Left lung (tissue), 10 donors: ENCODE results near the gene RNF19B. TPM values are rescaled to one million over a fixed set of nuclear protein-coding genes. Genes with fewer than 3 reads are reported as not detected.

ENCODE experiments used
- ATAC-seq: fragments of 200-7000 bp; cut with Tn5 transposase; one replicate; pipeline ENCODE4 v1.9.1; 2020; ENCODE audit warnings: moderate library complexity
- DNase-seq, 4 donors: peaks; one replicate each; pipeline ENCODE4 v3.0.0-alpha.2; 2013 to 2020
- H3K27ac ChIP-seq, 2 donors: fragments of 200-600 bp; sonication (generic) in 1 of 2; one replicate each; pipeline versions ENCODE4 v1.5.0 to v1.8.0; 2020 to 2021
- H3K27me3 ChIP-seq, 2 donors: fragments of 200-600 bp; sonication (generic) in 1 of 2; one replicate each; pipeline versions ENCODE4 v1.5.0 to v1.8.0; 2020 to 2021
- H3K36me3 ChIP-seq, 2 donors: fragments of 200-600 bp; sonication (generic) in 1 of 2; one replicate each; pipeline versions ENCODE4 v1.5.0 to v1.8.0; 2020 to 2021
- H3K4me1 ChIP-seq, 2 donors: fragments of 200-600 bp; one replicate each; pipeline ENCODE4 v1.8.0; 2021
- H3K4me3 ChIP-seq, 2 donors: fragments of 200-600 bp; sonication (generic) in 1 of 2; one replicate each; pipeline versions ENCODE4 v1.5.0 to v1.8.0; 2020 to 2021; ENCODE audit warnings: mild to moderate bottlenecking in 1 of 2
- H3K9me3 ChIP-seq, 2 donors: fragments of 200-600 bp; sonication (generic) in 1 of 2; one replicate each; pipeline versions ENCODE4 v1.5.0 to v1.8.0; 2020 to 2021
- CTCF ChIP-seq, 2 donors: fragments of 200-600 bp; sonication (generic) in 1 of 2; IDR thresholded peaks; one replicate each; pipeline versions ENCODE4 v1.5.0 to v1.8.0; 2021; ENCODE audit warnings: antibody characterized with exemption in 2 of 2
- intact Hi-C, 2 donors: fragments of 100-400 bp; cut with DNase I; formaldehyde crosslinking; loops; one replicate each; pipeline versions ENCODE4 v1.11.2 to v1.14.2; 2022
- polyA plus RNA-seq, 6 donors: library from polyadenylated mRNA; unstranded; fragments of 120-200 nt; gene quantifications; one replicate each; pipeline ENCODE4 v1.2.1, GENCODE V29; 2013; ENCODE audit not compliant: insufficient read length in 6 of 6
- total RNA-seq, 2 donors: library from RNA; stranded (reverse); fragmentation: NEBNext Ultra II Directional; extraction: Animal tissue kit (Norgen Biotek cat#: 25700); gene quantifications; one replicate each; pipeline ENCODE4 v1.2.1, GENCODE V29; 2021
- donor health status: DM: no; HTN: yes; CAD: no.
- donor health status: DM: no; HTN: no; CAD: no.

RNF19B gene
- total and polyA plus RNA-seq, 8 donors, result 11.8 to 46.0 (median 12.9) TPM

DNA sequence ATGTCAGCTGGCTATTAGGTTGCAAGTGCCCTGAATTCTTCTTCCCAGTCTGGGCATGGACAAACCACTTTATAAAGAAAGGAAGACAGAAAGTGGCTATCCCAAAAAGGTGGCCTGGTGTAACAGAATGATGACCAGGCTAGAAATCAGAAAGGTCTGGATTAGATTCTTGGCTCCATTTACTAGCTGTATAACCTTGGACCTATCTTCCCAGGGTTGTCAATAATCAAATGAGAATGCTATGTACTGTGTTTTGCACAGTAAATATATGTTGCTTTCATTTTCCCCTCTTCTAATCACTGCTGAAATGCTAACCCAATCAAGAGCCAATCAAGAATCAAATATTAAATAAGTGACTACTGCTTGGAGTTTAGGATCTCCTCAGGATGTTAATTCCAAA, 20.4 kb downstream of the RNF19B start:
- intact Hi-C loops, result no loop called here
- H3K27me3 ChIP-seq, result no peaks in the 10 kb centered on the region
- H3K9me3 ChIP-seq, result no peaks in the 10 kb centered on the region
- no peak overlapping the region for H3K27ac ChIP-seq
- no peak for DNase-seq
- ATAC-seq, result no peak
- H3K36me3 ChIP-seq, result peaks cover 0 to 89% of the 10 kb centered on the region in 2 donors
- no peak overlapping the region for H3K4me3 ChIP-seq
- peaks cover 10 to 48% of the 10 kb centered on the region in 2 donors for H3K4me1 ChIP-seq
- TF ChIP-seq CTCF (IDR thresholded peaks at IDR 0.05), result no peak

DNA sequence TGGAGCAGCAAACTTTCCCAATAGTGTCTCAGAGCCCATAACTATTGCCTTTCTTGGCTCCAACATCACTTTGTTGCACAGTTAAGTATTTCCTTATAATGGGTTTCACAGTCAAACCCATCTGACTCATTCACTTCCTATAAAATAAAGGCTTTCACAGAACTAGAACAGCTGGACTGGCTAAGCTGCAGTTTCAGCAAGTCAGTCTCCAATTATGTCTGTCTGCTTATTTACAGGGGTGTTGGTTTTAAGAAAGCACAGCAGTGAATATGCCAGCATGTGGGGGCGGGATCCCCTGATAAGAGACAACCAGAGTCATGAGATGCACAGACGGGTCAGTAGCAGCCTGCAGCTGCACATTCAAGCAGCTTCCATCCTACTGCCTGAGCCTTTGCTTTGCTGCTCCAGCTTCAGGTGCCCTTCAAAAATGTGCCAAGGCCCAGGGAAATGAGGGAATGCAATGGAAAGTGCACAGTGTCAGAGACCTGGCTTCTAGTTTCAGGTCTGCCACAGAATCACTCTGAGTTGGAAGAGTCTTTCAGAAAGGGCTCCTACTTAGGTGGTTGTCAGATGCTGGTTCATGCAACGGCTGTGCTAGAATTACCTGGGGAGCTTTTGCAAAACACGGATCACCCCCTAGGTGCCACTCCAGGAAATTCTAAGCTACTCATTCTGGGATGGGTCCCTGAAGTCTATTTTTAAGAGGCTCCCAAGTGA, 24.8 kb downstream of the RNF19B start:
- peak overlapping the region; percentile 54 to 66 for H3K27ac ChIP-seq
- no peak overlapping the region for H3K4me3 ChIP-seq
- intact Hi-C loops, result loop anchor here in 1 of 2 donors (10.0 kb wide), 1 partner anchor 145 kb away; the partner anchor contains the start of gene AZIN2
- no peak for TF ChIP-seq CTCF (IDR thresholded peaks at IDR 0.05)
- no peaks in the 10 kb centered on the region for H3K9me3 ChIP-seq
- H3K4me1 ChIP-seq, result peaks cover 14 to 54% of the 10 kb centered on the region in 2 donors
- H3K36me3 ChIP-seq, result peaks cover 0 to 97% of the 10 kb centered on the region in 2 donors
- DNase-seq (peak in 1 of 4 donors; percentile 65), ATAC-seq (peak; percentile 75)
- no peaks in the 10 kb centered on the region for H3K27me3 ChIP-seq

DNA sequence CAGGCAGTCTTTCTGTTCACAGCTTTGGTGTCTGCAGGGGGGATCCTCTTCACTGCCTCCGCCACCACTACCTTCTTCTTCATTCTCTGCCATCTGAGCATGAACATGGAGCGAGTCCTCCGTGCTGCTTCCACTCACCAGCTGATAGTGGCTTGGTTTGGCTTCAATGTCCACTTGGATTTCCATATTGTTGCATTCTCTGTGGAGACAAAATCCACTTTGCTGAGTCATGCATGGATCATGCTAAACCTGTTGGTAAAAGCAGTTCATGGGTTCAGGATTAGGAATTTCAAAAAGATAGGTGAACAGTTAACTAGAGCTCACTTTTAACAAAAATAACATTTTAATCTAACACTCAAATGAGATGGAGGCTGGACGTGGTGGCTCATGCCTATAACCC, 27.5 kb downstream of the RNF19B start:
- TF ChIP-seq CTCF (IDR thresholded peaks at IDR 0.05), result no peak
- peaks cover 0 to 86% of the 10 kb centered on the region in 2 donors for H3K36me3 ChIP-seq
- ATAC-seq (no peak), DNase-seq (no peak)
- intact Hi-C loops, result loop anchor here in 1 of 2 donors (10.0 kb wide), 1 partner anchor 148 kb away; the partner anchor contains the start of gene AZIN2
- peak overlapping the region in 1 of 2 donors; percentile 3 for H3K27ac ChIP-seq
- no peak overlapping the region for H3K4me3 ChIP-seq
- peaks cover 14 to 61% of the 10 kb centered on the region in 2 donors for H3K4me1 ChIP-seq
- no peaks in the 10 kb centered on the region for H3K9me3 ChIP-seq
- no peaks in the 10 kb centered on the region for H3K27me3 ChIP-seq

GRCh38 chr1:32934535-32934934, 30.1 kb downstream of the RNF19B start:
- H3K36me3 ChIP-seq, result peaks cover 0 to 63% of the 10 kb centered on the region in 2 donors
- ATAC-seq (no peak), DNase-seq (no peak)
- peak overlapping the region; percentile 45 to 49 for H3K27ac ChIP-seq
- no peaks in the 10 kb centered on the region for H3K9me3 ChIP-seq
- intact Hi-C loops, result loop anchor here in 1 of 2 donors (10.0 kb wide), 1 partner anchor 150 kb away; the partner anchor contains the start of gene AZIN2
- no peak overlapping the region for H3K4me3 ChIP-seq
- no peaks in the 10 kb centered on the region for H3K27me3 ChIP-seq
- H3K4me1 ChIP-seq, result peaks cover 7 to 39% of the 10 kb centered on the region in 2 donors
- no peak for TF ChIP-seq CTCF (IDR thresholded peaks at IDR 0.05)

- no peak for DNase-seq
- intact Hi-C loops, result loop anchor here in 1 of 2 donors (10.0 kb wide), 1 partner anchor 151 kb away; the partner anchor contains the start of gene AZIN2
- Histone ChIP-seq H3K4me3 (no peak overlapping the region), H3K4me1 (peaks cover 0 to 32% of the 10 kb centered on the region in 2 donors), H3K27ac (peak overlapping the region; percentile 45 to 49), H3K27me3 (no peaks in the 10 kb centered on the region), H3K9me3 (no peaks in the 10 kb centered on the region), H3K36me3 (peaks cover 0 to 57% of the 10 kb centered on the region in 2 donors)
- TF ChIP-seq CTCF (IDR thresholded peaks at IDR 0.05), result no peak
- peak; percentile 36 for ATAC-seq
Observed at GRCh38 chr1:32933742-32934322, 30.8 kb downstream of the RNF19B start.
